ENCODE measurements around the gene ZNF665.

- no peak for TF ChIP-seq MAFK (IDR thresholded peaks at IDR 0.05; ENCODE audit: partially characterized antibody)
- TF ChIP-seq POLR2A (IDR thresholded peaks at IDR 0.05; ENCODE audit: low read length) = no peak
- TF ChIP-seq EP300 (IDR thresholded peaks at IDR 0.05) = no peak
- TF ChIP-seq CTCF (IDR thresholded peaks at IDR 0.05) = no peak
- TF ChIP-seq, protein P1, sequence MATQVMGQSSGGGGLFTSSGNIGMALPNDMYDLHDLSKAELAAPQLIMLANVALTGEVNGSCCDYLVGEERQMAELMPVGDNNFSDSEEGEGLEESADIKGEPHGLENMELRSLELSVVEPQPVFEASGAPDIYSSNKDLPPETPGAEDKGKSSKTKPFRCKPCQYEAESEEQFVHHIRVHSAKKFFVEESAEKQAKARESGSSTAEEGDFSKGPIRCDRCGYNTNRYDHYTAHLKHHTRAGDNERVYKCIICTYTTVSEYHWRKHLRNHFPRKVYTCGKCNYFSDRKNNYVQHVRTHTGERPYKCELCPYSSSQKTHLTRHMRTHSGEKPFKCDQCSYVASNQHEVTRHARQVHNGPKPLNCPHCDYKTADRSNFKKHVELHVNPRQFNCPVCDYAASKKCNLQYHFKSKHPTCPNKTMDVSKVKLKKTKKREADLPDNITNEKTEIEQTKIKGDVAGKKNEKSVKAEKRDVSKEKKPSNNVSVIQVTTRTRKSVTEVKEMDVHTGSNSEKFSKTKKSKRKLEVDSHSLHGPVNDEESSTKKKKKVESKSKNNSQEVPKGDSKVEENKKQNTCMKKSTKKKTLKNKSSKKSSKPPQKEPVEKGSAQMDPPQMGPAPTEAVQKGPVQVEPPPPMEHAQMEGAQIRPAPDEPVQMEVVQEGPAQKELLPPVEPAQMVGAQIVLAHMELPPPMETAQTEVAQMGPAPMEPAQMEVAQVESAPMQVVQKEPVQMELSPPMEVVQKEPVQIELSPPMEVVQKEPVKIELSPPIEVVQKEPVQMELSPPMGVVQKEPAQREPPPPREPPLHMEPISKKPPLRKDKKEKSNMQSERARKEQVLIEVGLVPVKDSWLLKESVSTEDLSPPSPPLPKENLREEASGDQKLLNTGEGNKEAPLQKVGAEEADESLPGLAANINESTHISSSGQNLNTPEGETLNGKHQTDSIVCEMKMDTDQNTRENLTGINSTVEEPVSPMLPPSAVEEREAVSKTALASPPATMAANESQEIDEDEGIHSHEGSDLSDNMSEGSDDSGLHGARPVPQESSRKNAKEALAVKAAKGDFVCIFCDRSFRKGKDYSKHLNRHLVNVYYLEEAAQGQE (IDR thresholded peaks at IDR 0.05) = no peak
- TF ChIP-seq RAD21 (conservative IDR thresholded peaks at IDR 0.05 in 1 of 2, IDR thresholded peaks at IDR 0.05 in 1 of 2) = no peak
- no peak for TF ChIP-seq BHLHE40 (IDR thresholded peaks at IDR 0.05; ENCODE audit: low read depth, low read length)
- TF ChIP-seq ESRRA (IDR thresholded peaks at IDR 0.05; ENCODE audit: borderline replicate concordance, low read length) = no peak
Observed at GRCh38 chr19:53156850-53157249, 36.3 kb downstream of the ZNF665 start.

All from A549 (cell line).